Duodenal mucosa (tissue), 2 donors: ENCODE results near the gene SCNN1B.

ENCODE experiments used
- H3K27ac ChIP-seq: one replicate; pipeline ENCODE4 v1.7.0; 2013; ENCODE audit warnings: low read depth, low read length
- H3K27me3 ChIP-seq, 2 donors: one replicate each; pipeline ENCODE4 v1.7.0; 2013; ENCODE audit warnings: low read length in 2 of 2, control low read depth in 1 of 2; ENCODE audit not compliant: insufficient read depth in 2 of 2, control insufficient read depth in 1 of 2
- H3K36me3 ChIP-seq, 2 donors: one replicate each; pipeline ENCODE4 v1.7.0; 2013; ENCODE audit warnings: low read length in 2 of 2, control low read depth in 1 of 2; ENCODE audit not compliant: insufficient read depth in 2 of 2, control insufficient read depth in 1 of 2
- H3K4me1 ChIP-seq, 2 donors: one replicate each; pipeline ENCODE4 v1.7.0; 2013; ENCODE audit warnings: low read length in 2 of 2, control low read depth in 1 of 2; ENCODE audit not compliant: insufficient read depth in 2 of 2, control insufficient read depth in 1 of 2
- H3K4me3 ChIP-seq, 2 donors: one replicate each; pipeline ENCODE4 v1.7.0; 2013; ENCODE audit warnings: low read length in 2 of 2, low read depth in 1 of 2
- H3K9ac ChIP-seq, 2 donors: one replicate each; pipeline ENCODE4 v1.7.0; 2013; ENCODE audit warnings: low read length in 2 of 2, low read depth in 1 of 2
- H3K9me3 ChIP-seq, 2 donors: one replicate each; pipeline ENCODE4 v1.7.0; 2013; ENCODE audit warnings: low read length in 2 of 2, control low read depth in 1 of 2; ENCODE audit not compliant: control insufficient read depth in 1 of 2

Gene SCNN1B

GRCh38 chr16:23269248-23269953 lies 32.7 kb upstream of the SCNN1B start:
- Histone ChIP-seq H3K9ac (no peak overlapping the region), H3K27ac (no peak overlapping the region), H3K4me3 (no peak overlapping the region)

GRCh38 chr16:23270654-23271053 lies 31.4 kb upstream of the SCNN1B start:
- H3K9me3 ChIP-seq = no peaks in the 10 kb centered on the region
- no peak overlapping the region for H3K4me3 ChIP-seq
- no peaks in the 10 kb centered on the region for H3K36me3 ChIP-seq
- no peak overlapping the region for H3K9ac ChIP-seq
- no peaks in the 10 kb centered on the region for H3K27me3 ChIP-seq
- H3K27ac ChIP-seq = no peak overlapping the region
- H3K4me1 ChIP-seq = no peaks in the 10 kb centered on the region

More at GRCh38 chr16:23269248-23269953, 32.7 kb upstream of the SCNN1B start:
- Histone ChIP-seq H3K36me3 (no peaks in the 10 kb centered on the region), H3K27me3 (no peaks in the 10 kb centered on the region), H3K9me3 (no peaks in the 10 kb centered on the region), H3K4me1 (no peaks in the 10 kb centered on the region)

- H3K36me3 ChIP-seq = no peaks in the 10 kb centered on the region
- no peaks in the 10 kb centered on the region for H3K4me1 ChIP-seq
- no peak overlapping the region for H3K9ac ChIP-seq
- H3K4me3 ChIP-seq = no peak overlapping the region
- H3K27ac ChIP-seq = no peak overlapping the region
- no peaks in the 10 kb centered on the region for H3K9me3 ChIP-seq
- H3K27me3 ChIP-seq = no peaks in the 10 kb centered on the region
These were observed 27.1 kb upstream of the SCNN1B start for GRCh38 chr16:23274968-23275367.

GRCh38 chr16:23276821-23277220 lies 25.3 kb upstream of the SCNN1B start:
- no peak overlapping the region for H3K4me3 ChIP-seq
- H3K27ac ChIP-seq = no peak overlapping the region

GRCh38 chr16:23278031-23278430 lies 24.1 kb upstream of the SCNN1B start:
- Histone ChIP-seq H3K9me3 (no peaks in the 10 kb centered on the region), H3K9ac (no peak overlapping the region), H3K27me3 (no peaks in the 10 kb centered on the region)

More at GRCh38 chr16:23276821-23277220, 25.3 kb upstream of the SCNN1B start:
- Histone ChIP-seq H3K9ac (no peak overlapping the region), H3K27me3 (no peaks in the 10 kb centered on the region), H3K4me1 (no peaks in the 10 kb centered on the region), H3K9me3 (no peaks in the 10 kb centered on the region), H3K36me3 (no peaks in the 10 kb centered on the region)

GRCh38 chr16:23279721-23280153 lies 22.4 kb upstream of the SCNN1B start:
- H3K4me1 ChIP-seq = no peaks in the 10 kb centered on the region
- no peak overlapping the region for H3K9ac ChIP-seq
- no peaks in the 10 kb centered on the region for H3K27me3 ChIP-seq
- no peaks in the 10 kb centered on the region for H3K36me3 ChIP-seq
- no peak overlapping the region for H3K4me3 ChIP-seq
- H3K27ac ChIP-seq = no peak overlapping the region
- H3K9me3 ChIP-seq = no peaks in the 10 kb centered on the region

More at GRCh38 chr16:23278031-23278430, 24.1 kb upstream of the SCNN1B start:
- H3K4me1 ChIP-seq = no peaks in the 10 kb centered on the region
- H3K4me3 ChIP-seq = no peak overlapping the region
- H3K27ac ChIP-seq = no peak overlapping the region
- H3K36me3 ChIP-seq = no peaks in the 10 kb centered on the region

- H3K4me1 ChIP-seq = no peaks in the 10 kb centered on the region
- no peak overlapping the region for H3K27ac ChIP-seq
- H3K4me3 ChIP-seq = no peak overlapping the region
- no peak overlapping the region for H3K9ac ChIP-seq
- no peaks in the 10 kb centered on the region for H3K27me3 ChIP-seq
- no peaks in the 10 kb centered on the region for H3K36me3 ChIP-seq
- H3K9me3 ChIP-seq = no peaks in the 10 kb centered on the region
These were observed 21.6 kb upstream of the SCNN1B start for GRCh38 chr16:23280483-23280967.

GRCh38 chr16:23282568-23282967 lies 19.5 kb upstream of the SCNN1B start:
- H3K4me3 ChIP-seq = no peak overlapping the region
- no peaks in the 10 kb centered on the region for H3K9me3 ChIP-seq
- no peaks in the 10 kb centered on the region for H3K36me3 ChIP-seq
- no peaks in the 10 kb centered on the region for H3K27me3 ChIP-seq
- H3K4me1 ChIP-seq = no peaks in the 10 kb centered on the region
- H3K9ac ChIP-seq = no peak overlapping the region
- no peak overlapping the region for H3K27ac ChIP-seq

- Histone ChIP-seq H3K36me3 (no peaks in the 10 kb centered on the region), H3K4me1 (no peaks in the 10 kb centered on the region), H3K27ac (no peak overlapping the region), H3K9me3 (no peaks in the 10 kb centered on the region), H3K9ac (no peak overlapping the region), H3K27me3 (no peaks in the 10 kb centered on the region), H3K4me3 (no peak overlapping the region)
These were observed 18.5 kb upstream of the SCNN1B start for GRCh38 chr16:23283571-23283970.

- H3K27ac ChIP-seq = no peak overlapping the region
- H3K9me3 ChIP-seq = no peaks in the 10 kb centered on the region
These were observed 17.5 kb upstream of the SCNN1B start for GRCh38 chr16:23284584-23284983.

More at GRCh38 chr16:23284584-23284983, 17.5 kb upstream of the SCNN1B start:
- Histone ChIP-seq H3K9ac (no peak overlapping the region), H3K4me3 (no peak overlapping the region), H3K27me3 (no peaks in the 10 kb centered on the region), H3K36me3 (no peaks in the 10 kb centered on the region), H3K4me1 (no peaks in the 10 kb centered on the region)
